HL-60/S4 (cell line): ENCODE measurements around the gene KRT17.
"Not testable (repeated sequence)": the region's sequence is repeated elsewhere in the genome, so short reads cannot be mapped to it uniquely, and the experiment has no call there.

ENCODE experiments used
- in situ Hi-C: fragments of 300-500 bp; cut with MboI; formaldehyde crosslinking; loops from 2 replicates; pipeline ENCODE4 v1.14.3; 2022; ENCODE audit warnings: low sequenced_read_pairs

Gene KRT17

DNA sequence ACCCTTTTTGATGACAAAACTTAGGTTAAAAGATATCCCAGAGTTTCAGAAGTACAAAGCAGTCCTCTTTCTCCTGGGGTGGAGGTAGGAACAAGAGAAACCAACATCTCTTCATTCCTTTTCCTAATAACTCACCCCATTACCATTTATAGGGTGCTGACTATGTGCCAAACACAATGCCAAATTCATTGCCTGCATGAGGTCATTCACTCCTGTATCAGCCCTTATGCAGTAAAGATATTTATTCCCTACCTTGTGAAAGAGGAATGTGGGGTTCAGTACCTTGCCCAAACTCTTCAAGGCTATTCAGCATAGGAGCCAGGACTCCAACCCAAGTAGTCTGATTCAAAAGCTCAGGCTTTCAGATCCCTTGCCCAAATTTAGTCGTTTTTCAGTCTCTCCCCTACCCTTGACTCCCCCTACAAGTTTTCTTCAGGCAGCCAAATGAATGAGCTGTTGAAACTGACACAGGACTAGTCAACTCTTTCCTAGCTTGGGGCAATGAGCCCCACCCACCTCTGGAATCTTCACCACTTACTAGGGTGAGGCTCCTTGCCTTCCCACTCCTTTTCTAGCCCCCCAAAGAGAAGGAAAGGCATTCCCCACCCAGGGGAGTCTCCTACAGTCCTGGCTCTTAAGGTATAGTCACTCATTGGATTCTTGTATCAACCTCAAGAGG is 43.5 kb downstream of the KRT17 start:
- in situ Hi-C loops, result no loop called here

DNA sequence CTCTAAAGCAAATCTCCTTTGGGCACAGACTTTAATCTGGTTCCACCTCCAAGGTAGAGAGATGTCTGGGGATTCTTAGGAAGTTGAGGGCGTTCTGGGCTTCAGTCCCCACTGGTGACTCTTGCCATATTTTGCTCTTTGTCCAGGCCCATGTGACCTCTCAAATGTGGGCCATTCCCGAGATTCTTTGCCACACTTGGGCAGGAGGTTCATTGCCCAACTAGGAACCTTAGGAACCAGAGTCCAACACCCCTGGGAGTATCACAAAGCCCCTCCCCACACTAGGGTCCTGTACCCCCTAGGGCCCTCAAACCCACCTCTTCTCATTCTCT is 44.2 kb downstream of the KRT17 start:
- in situ Hi-C loops, result no loop called here

DNA sequence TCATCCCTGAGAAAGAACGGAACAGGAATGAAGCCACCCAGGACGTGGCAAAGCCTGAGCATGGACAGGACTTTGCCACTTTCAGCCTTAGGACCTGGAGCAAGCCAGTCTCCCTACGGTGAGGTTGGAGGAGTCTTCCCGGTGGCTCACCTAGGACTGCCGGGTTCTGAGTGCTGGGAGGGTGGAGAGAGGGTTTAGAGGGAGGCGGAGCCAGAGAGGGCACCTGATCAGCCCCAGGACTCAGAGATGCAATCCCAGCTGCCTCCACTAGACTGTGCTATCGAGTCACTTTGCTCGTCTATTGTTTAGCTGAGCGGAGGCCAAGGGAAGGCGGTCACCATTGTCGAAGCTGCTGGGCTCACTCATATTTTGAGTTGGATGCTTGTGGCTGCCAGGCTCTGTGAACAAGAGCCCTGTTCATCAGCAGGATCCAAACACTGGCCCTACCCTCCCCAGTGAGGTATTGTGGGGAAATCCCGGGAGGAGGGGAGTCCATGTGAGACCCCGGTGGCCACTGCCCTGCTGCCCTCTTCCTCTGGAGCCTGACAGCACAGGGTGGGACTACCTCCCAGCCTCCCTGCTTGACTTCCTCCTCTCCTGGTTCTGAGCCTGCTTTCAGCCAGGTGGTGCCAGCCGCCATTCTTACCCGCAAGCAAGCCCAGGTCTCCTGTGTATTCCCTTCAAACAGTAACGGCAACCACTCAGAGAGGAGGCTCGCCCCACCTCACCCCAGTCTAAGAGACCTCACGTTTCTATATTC is 44.7 kb downstream of the KRT17 start:
- in situ Hi-C loops, result no loop called here

DNA sequence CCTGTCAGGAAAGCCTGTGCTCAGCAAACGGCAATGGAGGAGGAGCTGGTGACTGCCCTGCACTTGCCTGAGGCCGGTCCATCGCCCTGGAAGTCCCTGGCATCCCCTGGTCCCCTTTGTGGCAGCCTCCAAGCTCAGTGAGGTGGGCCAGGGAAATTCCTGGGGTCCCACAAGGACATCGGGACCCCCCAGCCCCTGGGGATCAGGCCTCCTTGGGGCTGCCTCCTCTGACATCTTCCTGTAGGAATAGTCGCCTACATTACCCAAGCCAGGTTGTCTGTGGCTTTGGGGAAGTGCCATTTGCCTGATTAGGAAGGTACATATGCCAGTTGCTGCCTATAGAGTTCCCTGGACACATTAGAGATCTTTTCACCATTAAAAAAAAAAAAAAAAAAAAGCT is 45.4 kb downstream of the KRT17 start:
- in situ Hi-C loops, result no loop called here

DNA sequence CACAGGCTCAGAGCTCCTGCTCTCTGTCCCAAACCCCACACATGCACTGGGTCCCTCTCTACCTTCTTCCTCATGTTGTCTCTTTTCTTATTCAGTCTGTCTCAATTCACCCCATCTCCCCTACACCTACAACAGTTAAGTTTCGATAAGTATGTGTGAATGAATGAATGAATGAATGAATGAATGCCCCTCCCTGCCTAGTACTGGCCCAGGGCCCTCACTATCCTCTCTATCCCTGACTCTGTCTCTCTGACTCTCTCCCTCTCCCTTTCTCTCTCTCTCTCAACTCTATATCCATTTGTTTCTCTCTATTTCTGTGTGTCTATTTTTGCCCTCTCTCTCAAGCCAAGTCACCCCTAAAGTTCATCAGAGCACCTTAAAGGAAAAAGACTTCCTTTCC is 45.8 kb downstream of the KRT17 start:
- in situ Hi-C loops, result no loop called here

DNA sequence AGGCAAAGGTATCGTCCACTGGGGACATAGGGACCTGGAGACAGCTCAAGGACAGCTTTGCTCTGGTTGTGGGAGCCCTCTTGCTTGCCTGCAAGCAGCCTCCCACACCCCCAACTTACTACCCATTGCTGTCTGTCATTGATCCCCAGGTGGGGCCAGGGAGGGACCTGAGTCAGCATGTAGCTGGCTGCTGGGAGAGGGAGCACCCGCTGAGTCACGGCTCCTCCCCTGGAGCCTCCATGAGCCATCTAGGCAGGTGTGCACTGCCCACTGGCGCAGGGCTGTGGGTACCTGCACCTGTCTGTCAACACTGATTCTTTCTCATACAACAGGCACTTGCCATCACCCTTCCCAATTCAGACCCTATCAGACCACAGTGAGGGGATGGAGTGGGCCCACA is 47.6 kb downstream of the KRT17 start:
- in situ Hi-C loops, result not testable (repeated sequence)

DNA sequence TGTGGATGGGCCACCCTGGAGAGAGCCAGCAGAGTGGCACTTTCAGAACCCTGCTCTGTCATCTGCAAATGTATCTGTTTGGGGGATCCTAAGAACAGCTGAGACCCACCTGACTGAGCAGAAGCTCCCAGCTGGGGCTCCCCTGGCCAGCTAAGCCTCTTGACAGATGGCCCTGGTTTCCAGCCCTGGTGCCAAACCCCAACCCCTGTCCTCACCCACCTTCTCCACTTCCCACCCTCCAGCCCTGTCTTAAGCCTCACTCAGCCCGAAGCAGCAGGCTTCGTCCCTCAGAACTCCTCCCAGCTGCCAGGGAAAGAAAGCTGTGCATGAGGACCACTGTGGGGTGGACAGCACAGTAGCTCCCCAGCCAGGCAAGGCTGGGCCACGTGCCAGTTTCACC is 49.0 kb downstream of the KRT17 start:
- in situ Hi-C loops, result no loop called here

DNA sequence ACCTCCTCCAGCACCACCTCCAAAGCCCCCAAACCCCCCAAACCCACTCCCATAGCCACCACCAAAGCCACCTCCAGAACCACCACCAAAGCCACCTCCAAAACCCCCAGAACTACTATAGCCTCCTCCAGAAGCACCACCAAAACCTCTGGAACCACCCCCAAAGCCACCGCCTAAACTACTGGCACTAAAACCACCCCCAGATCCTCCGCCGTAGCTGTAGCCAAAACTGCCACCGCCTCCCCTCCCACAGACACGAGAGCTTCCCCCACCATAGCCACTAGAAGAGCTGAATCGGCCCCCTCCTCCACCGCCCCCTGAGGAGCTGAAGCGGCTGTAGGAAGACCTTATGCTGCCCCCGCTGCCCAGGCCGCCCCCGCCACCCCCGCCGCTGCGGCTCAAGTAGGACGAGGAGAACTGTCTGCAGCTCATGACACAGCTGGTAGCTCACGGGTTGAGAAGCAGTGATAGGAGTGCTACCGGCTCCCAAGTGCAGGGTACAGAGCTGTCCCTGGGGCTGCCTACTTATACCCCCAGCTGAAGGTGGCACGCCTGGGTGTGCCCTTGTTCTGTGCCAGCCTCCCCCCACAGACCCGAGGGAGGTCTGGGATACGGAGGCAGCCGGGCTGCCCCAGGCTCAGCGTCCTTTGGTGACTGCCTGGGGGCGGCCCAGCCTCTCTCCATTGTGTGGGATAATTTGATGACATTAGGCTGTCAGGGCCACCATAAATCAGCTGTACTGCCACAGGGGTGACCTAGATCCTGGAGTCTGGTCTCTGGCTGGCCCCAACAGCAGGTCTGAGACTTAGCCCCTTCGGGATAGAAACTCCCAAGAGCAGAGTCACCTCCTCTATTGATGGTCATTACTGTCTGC is 52.6 kb downstream of the KRT17 start, which contains the start of gene KRT9:
TSS of gene KRT9 (minus strand) at position 499 of the 874 bp plus-strand sequence. CDS start at position 432, 67 bp downstream.
- in situ Hi-C loops, result no loop called here
